Epithelial cell of esophagus (primary cell): Measurements from ENCODE around the gene SYNPR.

Experiments used
- DNase-seq: peaks from one replicate; pipeline ENCODE4 v3.0.0; 2010; ENCODE audit warnings: low read depth
- H3K4me3 ChIP-seq: 2 replicates; pipeline ENCODE4 v1.5.1; 2011; ENCODE audit warnings: mild to moderate bottlenecking, low read length, control low read depth
- TF ChIP-seq, protein P1 (sequence below): IDR thresholded peaks from 2 replicates; pipeline ENCODE4 v1.5.1; 2011; ENCODE audit warnings: low read depth, mild to moderate bottlenecking, low read length, control low read depth, inconsistent platforms; ENCODE audit not compliant: insufficient read depth; ENCODE audit errors: missing control alignments

Gene SYNPR

DNA sequence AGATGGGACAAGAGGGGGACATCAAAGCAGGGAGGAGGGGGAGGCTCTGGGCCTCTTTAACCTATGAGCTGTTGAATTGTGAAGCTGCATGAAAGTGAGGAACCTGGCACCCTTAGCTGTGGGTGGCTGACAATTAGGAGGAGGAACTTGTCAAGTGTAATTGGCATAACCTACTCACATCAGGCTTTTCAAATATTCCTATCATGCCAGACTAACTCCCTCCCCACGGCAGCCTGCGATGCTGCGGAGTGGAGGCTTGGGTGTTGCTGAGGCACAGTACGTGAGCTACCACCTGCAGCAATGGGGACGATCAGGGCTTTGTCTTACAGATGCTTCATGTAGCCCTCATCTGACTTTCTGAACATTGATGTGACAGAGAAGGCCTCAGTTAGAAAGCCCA, 193.7 kb downstream of the SYNPR start:
- TF ChIP-seq, protein P1, sequence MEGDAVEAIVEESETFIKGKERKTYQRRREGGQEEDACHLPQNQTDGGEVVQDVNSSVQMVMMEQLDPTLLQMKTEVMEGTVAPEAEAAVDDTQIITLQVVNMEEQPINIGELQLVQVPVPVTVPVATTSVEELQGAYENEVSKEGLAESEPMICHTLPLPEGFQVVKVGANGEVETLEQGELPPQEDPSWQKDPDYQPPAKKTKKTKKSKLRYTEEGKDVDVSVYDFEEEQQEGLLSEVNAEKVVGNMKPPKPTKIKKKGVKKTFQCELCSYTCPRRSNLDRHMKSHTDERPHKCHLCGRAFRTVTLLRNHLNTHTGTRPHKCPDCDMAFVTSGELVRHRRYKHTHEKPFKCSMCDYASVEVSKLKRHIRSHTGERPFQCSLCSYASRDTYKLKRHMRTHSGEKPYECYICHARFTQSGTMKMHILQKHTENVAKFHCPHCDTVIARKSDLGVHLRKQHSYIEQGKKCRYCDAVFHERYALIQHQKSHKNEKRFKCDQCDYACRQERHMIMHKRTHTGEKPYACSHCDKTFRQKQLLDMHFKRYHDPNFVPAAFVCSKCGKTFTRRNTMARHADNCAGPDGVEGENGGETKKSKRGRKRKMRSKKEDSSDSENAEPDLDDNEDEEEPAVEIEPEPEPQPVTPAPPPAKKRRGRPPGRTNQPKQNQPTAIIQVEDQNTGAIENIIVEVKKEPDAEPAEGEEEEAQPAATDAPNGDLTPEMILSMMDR = no peak
- DNase-seq = no peak
- no peak overlapping the region for H3K4me3 ChIP-seq

DNA sequence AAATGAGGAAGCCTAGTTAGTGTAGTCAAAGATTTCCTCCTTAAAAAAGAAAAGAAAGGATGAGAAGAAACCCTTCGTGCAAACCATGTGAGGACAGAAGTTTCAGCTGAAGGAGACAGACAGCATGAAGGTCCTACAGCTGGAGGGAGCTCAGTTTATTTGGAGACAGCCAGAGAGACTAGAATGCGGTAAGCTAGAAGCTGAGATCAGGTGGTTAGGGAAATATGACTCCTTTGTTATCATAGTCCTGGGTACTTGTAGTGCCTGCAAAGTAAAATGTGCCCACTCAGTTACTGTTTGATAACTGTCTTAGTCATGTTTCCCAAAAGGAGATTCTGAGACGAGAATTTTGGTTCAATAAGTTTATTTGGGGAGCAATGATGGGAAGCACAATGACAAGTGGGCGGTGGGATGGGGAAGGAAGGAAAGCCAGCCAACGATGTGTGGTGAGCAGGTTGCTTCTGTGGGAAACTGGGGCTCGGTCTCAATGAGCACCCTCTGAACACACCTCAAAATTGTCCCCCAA, 195.6 kb downstream of the SYNPR start:
- TF ChIP-seq, protein P1 = no peak
- DNase-seq = no peak
- no peak overlapping the region for H3K4me3 ChIP-seq

DNA sequence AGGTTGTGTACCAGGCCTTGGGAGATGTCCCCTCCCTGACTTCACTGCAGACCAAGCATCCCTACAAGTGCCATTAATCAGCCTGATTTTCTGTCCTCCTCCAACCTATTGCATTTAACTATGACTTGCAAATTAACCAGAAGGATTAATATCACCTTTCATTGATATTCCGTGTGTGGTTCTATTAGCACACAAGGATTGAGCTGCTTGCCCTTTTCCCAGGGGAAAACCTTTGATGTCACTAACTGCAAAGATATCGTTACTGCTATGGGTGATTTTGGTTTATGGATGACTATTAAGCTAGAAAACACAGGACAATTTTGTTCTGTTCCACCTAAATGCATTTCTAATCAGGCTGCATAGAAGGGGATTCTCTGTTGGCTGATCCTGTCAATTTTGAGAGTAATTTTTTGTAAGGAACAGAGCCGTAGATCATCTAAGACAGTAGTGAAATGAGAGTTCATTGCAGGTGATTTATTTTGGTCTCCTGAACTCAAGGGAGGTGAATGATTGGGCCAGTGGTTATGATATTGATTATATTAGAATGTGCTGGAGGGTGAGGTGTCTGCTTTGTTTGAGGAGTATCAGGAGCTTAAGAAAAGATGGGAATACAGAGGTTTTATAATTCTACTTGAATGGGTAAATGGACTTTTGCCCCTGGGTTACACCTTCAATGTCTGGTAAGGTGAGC, 196.9 kb downstream of the SYNPR start:
- TF ChIP-seq, protein P1 = no peak

DNA sequence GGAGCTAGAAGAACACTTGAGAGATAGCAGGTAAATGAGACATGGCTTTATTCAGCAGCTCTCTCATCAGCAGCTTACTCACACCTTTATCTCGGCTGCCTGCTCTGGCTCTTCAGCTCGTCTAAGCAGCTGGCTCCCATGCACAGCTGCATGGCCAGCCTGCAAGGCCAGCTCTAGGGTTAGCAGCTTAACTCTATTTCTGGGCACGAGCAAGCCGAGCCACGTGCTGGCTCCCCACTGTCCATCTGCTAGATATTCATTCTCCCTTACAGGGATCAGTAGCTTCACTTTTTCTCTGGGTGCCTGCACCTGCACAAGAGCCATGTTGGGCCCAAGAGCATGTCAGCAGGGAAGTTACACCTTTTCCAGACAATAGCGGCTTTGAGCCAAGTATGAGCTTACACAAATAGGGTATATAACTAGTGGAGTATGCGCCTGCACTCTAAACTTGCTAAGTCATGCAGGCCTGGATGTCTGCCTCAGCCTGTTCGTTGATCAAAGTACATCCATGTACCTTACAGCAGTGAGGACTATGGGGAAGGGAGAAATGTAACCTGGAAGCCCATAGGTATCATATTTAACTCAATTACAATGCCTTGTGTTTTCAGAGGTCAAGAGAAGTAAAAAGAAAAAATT, 199.5 kb downstream of the SYNPR start:
- DNase-seq = no peak
- TF ChIP-seq, protein P1 = no peak
- no peak overlapping the region for H3K4me3 ChIP-seq

More for the DNA sequence above, 196.9 kb downstream of the SYNPR start:
- H3K4me3 ChIP-seq = no peak overlapping the region
- no peak for DNase-seq

DNA sequence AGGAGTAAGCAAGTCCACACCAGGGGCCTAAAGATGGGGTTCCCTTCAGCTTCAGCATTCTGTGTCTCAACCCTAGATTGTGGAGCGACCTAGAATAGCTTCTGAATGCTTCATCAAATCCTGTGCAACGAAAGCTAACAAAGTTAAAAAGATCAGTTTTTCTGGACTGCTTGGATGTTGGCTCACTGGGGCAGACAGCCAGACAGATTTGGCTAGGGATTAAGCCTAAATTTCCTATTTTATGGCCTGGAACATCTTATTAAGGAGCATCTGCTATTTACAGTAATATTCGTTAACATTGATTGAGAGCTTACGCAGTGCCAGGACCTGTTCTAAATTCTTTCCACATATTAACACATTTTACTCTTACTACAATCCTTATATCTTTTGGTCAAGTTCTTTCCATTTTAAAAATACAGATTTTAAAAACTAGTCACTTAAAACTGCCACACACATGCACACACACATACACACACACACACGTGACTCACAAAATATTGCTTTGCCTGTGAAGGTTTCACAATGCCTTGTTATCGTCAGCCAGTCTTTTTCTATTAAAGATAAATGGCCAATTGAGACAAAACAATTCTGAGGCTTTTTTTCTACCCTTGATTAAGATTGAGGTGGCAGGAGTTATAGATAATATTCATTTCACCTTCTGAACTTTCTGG, 201.0 kb downstream of the SYNPR start:
- TF ChIP-seq, protein P1 = no peak
- DNase-seq = peak; percentile 7
- H3K4me3 ChIP-seq = no peak overlapping the region

DNA sequence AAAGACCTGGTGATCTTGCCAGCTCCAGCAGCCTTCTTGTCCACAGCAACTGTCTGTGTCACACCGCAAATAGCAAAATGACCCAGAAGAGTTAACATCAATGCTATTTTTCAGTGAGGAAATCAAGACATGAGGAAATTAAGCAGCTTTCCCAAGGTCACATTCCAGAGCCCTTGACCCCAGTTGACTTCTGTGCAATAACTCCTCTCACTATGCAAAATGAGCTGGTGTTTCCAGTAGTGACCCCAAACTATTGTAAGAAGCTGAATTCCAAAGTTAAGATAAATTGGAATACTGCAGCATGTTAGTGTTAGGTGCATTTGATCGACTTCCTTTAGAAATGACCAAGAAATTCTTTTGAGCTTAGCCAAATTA, 201.5 kb downstream of the SYNPR start:
- no peak for DNase-seq
- TF ChIP-seq, protein P1 = no peak

More for the DNA sequence above, 201.5 kb downstream of the SYNPR start:
- H3K4me3 ChIP-seq = no peak overlapping the region
